HG02943 (cell line): ENCODE measurements around the gene SPEM1.

ENCODE experiments used
- ATAC-seq: cut with Tn5 transposase; IDR thresholded peaks from one replicate; pipeline ENCODE4 v1.9.1; 2021; ENCODE audit warnings: mild to moderate bottlenecking, low read depth, moderate library complexity; ENCODE audit not compliant: unreplicated experiment

Gene SPEM1, protein sequence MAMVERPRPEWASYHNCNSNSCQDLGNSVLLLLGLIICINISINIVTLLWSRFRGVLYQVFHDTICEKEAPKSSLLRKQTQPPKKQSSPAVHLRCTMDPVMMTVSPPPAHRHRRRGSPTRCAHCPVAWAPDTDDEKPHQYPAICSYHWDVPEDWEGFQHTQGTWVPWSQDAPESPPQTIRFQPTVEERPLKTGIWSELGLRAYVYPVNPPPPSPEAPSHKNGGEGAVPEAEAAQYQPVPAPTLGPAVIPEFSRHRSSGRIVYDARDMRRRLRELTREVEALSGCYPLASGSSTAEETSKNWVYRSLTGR

DNA sequence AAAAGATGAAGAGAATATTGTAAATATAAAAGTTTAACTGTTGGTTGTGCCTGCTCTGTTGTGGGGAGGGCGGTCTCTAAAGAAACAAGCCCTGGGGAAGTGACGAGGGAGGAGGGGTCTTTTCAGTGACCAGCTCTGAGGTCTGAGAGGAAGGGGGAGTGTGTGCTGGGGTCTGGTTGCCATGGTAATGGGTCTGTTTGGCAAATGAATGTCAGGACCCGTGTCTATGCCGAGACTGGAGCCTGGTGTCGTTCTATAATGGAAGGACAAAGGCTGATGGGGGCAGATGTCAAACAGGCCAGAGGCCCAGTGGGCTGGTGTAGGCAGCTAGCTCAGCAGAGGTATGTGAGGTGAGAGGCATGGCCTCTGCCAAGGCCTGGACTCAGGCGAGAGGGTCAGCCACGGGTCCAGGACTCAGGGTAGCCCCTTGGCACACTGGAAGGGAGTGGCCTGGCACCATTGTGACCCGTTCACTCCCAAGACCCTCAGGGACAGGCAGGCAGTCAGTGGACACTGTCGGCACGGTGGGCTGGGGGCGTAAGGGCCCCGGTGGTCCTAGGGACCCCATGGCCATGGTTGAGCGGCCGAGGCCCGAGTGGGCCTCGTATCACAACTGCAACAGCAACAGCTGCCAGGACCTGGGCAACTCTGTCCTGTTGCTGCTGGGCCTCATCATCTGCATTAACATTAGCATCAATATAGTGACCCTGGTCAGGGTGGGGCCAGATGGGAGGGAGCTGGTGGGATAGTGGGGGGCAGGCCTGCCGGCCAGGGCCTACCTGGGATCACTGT lies at the start of gene SPEM1:
TSS of gene SPEM1 (plus strand) at position 506 of the 792 bp plus-strand sequence. CDS start at position 567, 61 bp downstream.
- no peak for ATAC-seq

DNA sequence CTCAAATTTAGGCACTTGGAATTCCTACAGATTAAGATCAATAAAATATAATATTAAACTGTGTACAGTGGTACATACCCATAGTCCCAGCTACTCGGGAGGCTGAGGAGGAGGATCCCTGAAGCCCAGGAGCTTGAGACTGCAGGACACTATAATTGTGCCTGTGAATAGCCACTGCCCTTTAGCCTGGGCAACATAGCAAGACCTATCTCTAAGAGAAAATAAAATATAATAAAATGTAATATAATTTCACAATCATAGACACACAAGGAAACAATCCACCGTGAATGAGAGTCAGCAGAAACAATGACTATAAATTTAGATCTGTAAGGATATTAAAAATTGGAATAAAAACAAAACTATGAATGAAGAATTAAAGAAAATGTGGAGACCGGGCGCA lies 49.3 kb upstream of the SPEM1 start:
- ATAC-seq: no peak

DNA sequence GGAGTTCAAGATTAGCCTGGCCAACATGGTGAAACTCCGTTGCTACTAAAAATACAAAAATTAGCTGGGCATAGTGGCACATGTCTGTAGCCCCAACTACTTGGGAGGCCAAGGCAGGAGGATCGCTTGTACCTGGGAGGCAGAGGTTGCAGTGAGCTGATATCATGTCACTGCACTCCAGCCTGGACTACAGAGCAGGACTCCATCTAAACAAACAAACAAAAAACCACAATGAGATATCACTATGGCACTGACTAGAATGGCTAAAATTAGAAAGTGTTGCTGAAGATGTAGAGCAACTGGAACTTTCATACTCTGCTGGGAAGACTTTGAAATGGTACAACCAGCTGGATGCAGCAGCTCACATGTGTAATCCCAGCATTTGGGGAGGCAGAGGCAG lies 45.8 kb upstream of the SPEM1 start:
- ATAC-seq: no peak

DNA sequence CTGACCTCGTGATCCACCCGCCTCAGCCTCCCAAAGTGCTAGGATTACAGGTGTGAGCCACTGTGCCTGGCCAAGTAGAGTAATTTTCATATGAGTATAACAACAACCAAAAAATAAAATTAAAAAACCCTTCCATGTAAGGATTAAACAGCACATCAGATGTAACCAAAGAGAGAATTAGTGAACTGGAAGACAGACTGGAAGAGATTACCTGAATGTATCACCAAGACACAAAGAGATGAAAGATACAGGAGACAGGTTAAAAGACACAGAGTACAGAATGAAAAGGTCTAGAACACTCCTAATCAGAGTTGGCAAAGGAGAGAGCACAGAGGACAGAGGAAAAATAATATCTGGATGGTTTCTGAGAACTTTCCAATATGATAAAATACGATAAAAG lies 41.0 kb upstream of the SPEM1 start:
- no peak for ATAC-seq

DNA sequence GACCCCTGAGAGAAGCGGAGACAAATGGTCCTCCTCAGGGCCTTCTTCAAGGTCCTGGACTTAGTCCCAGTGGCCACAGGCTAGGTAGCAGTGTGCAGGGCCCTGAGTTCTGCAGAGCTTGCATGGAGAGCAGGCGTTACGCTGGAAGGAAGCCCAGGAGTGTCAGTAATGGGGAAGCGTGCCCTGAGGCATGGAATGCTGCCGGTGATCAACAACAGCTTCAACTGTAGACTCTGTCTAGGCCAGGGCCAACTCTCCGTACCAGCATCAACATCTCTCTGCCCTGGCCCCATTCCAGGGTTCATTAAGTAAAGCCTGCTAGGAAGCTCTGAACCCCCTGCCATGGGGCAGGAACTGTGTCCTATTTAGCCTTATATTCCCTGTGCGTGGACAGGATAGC lies 39.8 kb upstream of the SPEM1 start:
- ATAC-seq: no peak

DNA sequence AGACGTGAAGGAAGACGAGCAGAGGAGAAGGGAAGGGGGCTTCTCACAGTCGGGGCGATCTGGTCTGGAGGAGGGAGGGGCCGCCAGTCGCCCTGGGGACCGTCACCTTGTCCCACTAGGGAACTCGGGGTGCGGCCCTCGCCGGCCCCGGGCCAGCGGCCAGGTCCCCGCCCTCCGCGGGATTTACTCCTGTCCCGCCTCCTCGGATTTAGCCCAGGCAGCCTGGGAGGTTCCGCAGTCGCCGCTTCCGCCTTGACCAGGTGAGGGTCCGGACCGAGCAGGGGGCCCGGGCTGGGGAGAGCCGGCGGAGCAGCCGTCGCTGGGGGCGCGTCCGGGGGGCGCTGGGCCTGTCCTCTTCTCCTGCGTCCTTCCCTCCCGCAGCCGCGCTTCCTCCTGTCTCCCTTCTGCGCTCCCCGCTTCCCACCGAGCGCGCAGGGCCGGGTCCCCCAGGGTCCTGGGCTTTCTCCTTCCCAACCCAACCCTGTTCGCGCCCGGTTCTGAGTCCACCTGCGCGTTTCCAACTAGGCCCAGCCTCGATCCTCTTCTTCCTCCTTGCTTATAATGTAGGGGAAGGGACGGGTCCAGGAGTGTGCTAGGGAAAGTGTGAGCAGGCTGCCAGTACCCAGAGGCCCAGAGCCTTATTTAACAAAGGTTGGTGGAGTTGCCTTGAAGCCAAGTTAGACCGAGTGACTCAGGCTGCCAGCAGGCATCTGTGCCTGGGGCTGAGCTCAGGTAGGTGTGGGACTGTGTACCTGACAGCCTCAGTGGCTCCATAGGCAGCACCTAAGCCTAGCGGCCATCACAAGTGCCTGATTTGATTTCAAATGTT lies 39.1 kb upstream of the SPEM1 start, which contains the start of gene TNK1:
TSS of gene TNK1 (plus strand) at position 235 of the 829 bp plus-strand sequence. CDS start 1,838 bp downstream, outside the sequence.
- ATAC-seq: no peak

DNA sequence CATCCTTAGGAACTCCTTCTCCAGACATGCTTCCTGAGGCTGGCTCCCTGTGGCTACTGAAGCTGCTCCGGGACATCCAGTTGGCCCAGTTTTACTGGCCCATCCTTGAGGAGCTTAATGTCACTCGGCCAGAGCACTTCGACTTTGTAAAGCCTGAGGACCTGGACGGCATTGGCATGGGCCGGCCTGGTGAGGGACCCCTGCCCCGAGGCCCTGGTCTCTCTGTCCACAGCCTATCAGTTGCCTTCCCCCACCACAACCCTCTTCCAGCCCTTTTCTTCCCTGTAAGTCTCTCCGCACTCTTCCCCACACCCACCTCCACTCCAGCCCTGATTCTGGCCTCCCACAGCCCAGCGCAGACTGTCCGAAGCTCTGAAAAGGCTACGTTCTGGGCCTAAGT lies 37.2 kb upstream of the SPEM1 start:
- ATAC-seq: no peak

DNA sequence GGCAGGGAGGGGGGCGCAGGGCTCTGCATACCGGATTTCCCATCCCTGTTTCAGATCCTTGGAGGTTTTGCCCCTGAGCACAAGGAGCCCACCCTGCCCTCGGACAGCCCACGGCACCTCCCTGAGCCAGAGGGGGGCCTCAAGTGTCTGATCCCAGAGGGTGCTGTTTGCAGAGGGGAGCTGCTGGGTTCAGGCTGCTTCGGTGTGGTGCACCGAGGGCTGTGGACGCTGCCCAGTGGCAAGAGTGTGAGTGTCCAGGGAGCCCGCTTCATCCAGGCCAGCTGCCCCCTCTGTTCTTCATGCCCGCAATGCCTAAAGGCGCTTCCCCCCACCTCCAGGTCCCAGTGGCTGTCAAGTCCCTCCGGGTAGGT lies 36.8 kb upstream of the SPEM1 start:
- no peak for ATAC-seq

DNA sequence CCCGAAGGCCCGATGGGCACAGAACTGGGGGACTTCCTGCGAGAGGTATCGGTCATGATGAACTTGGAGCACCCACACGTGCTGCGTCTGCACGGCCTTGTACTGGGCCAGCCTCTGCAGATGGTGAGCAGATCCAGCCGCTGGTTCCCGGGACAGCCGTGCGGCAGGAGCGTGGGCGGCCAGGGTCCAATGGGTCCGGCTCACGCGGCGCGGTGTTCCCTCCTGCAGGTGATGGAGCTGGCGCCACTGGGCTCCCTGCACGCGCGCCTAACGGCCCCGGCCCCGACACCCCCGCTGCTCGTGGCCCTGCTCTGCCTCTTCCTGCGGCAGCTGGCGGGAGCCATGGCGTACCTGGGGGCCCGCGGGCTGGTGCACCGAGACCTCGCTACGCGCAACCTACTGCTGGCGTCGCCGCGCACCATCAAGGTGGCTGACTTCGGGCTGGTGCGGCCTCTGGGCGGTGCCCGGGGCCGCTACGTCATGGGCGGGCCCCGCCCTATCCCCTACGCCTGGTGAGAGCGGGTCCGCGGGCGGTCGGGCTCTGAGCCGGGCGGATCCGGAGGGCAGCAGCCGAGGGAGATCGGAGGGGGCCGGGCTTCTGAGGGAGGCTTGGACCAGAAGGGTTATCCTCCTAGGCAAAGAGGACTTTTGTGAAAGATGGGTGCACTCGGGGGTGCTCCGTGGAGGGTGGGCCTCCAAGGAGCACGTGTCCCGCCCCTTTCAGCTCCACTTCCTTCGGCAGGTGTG lies 36.2 kb upstream of the SPEM1 start:
- ATAC-seq: no peak

DNA sequence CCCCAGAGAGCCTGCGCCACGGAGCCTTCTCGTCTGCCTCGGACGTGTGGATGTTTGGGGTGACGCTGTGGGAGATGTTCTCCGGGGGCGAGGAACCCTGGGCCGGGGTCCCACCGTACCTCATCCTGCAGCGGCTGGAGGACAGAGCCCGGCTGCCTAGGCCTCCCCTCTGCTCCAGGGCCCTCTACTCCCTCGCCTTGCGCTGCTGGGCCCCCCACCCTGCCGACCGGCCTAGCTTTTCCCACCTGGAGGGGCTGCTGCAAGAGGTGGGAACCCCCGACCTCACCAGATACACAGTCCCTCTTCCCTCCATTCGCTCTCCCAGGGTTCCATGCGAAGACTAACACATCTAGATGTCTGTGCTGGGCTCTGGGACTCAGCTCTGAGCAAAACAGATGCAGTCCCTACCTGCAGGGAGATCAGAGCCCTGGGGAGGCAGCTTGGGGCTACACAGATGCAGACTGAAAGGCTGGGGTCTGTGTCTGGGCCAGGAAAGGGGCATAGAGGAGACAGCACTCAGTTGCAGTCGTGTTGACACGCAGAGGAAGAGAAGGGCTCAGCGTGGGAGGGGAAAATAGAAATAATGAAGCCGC lies 35.5 kb upstream of the SPEM1 start:
- no peak for ATAC-seq

DNA sequence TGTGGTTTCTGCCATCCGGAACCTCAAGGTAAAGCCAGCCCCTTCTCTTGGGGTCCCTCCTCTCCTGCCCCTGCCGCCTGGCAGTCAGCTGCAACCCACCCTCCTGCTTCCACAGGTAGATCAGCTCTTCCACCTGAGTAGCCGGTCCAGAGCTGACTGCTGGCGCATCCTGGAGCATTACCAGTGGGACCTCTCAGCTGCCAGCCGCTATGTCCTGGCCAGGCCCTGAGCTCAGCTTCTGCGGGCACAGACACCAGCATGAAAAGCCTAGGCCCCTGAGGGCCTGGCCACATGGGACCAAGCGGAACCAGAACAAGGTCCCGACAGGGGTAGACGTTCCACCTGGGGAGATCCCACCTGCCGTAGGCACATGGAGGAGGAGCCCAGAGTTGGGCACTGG lies 31.3 kb upstream of the SPEM1 start:
- no peak for ATAC-seq

DNA sequence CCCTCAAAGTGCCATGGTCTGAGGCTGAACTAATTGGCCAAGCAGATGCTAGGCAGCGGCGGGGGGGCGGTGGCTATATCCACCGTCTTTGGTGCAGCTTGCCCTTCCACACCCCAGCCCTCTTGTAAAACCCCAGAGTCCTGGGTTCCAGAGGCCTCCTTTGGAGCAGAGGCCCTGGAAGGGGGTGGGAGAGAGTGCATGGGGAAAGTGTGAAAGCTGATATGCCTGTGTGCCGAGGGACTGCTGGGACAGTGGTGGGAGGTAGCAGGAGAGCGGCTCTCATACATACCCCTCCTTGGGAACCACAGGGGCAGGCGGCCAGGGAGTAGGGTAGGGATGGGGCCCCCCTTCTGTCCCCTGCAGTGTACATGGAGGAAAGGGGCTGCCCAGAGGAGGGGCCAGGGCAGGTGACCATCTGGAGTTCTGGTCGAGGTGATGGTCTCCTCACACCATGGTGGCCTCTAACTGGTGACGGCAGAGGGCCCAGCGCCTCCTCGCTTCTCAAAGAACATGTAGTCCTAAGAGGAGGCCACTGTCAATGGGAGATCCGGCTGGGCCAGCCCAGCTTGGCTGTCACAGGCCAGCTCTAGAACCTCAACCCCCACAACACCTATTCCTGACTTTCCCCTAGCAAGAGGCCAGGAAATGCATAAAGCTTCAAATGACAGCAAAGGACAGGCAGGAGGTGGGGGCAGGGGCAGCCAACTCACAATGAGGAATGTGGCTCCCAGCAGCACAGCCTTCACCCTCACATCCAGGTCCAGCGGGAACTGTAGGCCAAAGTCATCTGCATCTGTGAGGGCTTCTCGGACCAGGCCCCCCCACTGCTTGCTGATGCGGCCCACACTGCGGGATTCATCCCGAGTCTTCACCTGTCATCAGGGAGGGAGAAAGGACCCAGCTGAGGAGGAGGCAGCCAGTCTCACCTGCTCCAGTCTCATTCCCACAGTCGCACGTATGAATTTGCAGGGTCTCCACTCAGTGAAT lies 29.9 kb upstream of the SPEM1 start:
- no peak for ATAC-seq

DNA sequence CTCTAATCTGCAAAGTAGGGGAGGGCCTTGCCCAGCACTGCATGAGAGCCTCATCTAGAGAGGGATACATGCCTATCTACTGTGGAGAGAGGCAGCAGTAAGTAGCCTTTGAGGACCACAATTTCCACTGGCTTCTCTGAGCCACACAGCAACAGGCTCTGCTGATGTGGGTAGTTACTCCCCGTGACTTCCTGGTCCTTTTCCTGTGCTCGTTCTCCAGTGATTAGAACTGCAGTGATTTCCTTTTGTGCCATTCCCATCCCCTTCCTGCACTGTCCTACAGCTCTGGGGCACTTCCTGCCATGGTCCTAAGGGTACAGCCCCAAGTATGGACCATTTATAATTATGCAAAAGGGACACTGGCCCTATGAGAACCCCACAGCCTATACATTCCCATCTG lies 28.8 kb upstream of the SPEM1 start:
- no peak for ATAC-seq

DNA sequence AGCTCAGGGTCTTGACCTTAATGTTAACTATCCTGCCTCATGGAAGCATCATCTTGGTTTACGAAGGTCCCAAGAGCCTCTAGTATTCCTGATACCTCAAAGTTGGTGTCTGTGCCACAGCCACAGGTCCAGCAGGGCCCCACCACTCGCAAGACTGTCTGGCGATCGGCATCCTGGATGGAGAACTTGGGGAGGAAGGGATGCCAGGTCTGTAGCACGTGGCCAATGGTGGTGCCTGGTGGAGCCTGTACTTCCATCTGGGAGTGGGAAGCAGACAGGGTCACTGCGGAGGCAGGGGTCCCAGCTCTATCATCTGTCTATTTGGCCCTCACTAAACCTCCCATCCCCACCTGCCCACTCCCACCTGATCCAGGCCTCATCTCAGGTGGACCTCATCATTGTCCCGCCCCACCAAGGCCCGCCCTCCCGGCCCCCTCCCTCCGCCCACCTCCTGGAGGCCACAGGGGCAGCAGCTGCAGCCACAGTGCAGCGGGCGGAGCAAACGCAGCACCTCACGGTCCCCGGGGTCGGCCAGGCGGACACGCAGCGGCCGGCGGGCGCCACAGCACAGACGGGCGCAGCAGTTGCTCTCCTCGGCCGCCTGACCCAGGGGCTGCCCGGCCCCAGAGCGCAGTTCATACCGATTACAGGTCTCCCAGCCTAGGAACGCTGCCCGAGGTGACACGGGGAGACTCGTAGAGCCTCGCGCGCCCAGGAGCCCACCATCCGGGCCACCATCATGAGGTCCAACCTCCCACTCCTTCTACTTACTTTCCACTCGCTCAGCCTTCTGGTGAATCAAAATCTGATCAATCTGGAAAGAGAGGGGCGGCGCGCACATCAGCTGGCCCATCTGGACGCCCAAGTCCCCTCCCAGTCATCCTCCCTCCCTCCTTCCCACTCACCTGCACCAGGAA lies 27.2 kb upstream of the SPEM1 start:
- ATAC-seq: no peak

DNA sequence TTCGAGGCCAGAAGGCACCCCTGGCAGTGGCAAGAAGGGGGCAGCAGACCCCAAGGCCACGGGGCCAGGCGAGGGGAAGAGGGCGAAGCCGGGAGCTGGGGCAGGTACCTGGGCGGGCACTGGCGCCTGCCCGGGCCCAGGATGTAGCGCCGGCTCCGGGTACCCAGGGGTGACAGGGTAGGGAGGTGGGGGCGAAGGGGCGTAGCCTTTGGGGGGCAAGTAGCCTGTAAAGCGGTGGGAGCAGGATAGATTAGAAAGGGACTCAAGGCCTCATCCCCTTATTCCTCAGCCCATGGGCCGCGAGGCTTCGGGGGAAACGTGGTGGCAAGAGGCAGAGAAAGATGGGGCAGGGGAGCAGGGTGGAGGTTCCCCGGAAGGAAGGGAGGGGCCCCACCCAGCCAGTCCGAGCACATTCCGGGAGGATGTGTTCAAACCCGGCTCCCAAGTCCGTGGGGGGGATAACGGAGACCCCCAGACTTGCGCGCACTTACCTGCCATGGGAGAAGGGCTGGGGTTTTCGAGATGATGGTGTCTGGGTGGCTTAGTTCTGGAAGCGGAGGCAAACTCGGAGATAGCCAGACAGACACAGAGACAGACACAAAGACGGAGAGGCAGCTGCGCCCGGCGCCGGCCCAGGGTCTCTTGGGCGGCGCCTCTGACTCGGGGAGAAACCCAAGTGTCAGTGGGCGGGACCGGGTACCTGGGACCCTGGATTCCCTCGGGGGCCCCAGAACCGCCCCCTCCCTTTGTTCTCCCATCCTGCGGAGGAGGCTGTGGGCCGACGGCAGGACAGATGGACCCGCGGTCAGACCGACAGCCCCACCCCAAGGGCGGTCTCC lies 26.3 kb upstream of the SPEM1 start:
- ATAC-seq: no peak

DNA sequence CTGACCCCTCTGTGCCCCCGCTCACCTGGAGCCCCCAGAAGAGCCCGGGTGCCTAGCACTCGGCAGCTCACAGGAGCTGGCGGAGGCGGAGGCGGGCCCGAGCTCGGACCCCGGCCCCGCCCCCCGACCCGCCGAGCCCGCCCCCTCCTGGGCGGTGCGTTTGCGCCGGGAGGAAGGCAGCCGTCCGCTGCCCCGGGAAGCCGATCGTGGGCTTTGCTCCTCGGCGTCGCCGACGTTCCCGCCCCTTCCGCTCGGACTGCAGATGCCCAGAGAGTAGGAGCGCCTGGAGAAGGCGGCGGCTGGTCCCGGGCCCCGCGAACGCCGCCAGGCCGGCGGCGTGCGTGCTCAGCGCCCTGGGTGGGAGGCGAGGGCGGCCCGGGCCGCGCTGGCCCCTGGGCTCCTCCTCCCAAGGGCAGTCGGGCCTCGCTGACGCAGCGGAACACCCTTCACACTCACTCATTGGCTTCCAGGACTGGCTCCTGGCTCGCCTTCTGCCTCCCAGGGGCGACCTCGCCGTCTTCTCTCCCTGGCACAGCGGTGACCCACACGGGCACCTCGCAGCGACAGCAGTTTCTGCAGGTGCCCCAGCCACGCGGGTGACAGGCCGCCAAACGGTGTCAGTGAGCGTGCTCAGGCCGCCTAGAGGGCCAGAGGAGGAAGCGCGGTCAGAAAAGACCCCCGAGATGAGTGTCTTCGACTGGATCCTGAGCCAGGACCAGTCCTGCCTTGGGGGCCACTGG lies 25.5 kb upstream of the SPEM1 start, which contains the start of gene PLSCR3:
TSS of gene PLSCR3 (minus strand) at position 74 of the 740 bp plus-strand sequence. CDS start 415 bp downstream, outside the sequence.
- ATAC-seq: no peak
